GM12865 (cell line): ENCODE data around the gene LTF.

ENCODE experiments used
- DNase-seq: peaks from one replicate; pipeline ENCODE4 v3.0.0; 2010; ENCODE audit warnings: low read depth
- H3K4me3 ChIP-seq: 2 replicates; pipeline ENCODE4 v1.5.1; 2011; ENCODE audit warnings: mild to moderate bottlenecking, low read depth, low read length, control low read depth
- TF ChIP-seq, protein P1 (sequence below): IDR thresholded peaks from 2 replicates; pipeline ENCODE4 v1.5.1; 2011; ENCODE audit warnings: low read length, control low read depth, low read depth, inconsistent platforms; ENCODE audit not compliant: insufficient read depth; ENCODE audit errors: missing control alignments

LTF gene

DNA sequence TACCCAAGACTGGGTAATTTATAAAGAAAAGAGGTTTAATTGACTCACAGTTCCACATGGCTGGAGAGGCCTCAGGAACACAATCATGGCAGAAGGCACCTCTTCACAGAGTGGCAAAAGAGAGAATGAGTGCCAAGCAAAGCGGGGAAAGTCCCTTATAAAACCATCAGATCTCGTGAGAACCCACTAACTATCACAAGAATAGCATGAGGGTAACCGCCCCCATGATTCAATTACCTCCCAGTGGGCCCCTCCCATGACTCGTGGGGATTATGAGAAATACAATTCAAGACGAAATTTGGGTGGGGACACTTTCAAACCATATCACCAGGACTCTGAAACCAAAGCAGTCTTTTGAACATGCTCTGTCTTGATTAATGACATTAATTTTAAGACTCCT is 40.1 kb upstream of the LTF start:
- TF ChIP-seq, protein P1, sequence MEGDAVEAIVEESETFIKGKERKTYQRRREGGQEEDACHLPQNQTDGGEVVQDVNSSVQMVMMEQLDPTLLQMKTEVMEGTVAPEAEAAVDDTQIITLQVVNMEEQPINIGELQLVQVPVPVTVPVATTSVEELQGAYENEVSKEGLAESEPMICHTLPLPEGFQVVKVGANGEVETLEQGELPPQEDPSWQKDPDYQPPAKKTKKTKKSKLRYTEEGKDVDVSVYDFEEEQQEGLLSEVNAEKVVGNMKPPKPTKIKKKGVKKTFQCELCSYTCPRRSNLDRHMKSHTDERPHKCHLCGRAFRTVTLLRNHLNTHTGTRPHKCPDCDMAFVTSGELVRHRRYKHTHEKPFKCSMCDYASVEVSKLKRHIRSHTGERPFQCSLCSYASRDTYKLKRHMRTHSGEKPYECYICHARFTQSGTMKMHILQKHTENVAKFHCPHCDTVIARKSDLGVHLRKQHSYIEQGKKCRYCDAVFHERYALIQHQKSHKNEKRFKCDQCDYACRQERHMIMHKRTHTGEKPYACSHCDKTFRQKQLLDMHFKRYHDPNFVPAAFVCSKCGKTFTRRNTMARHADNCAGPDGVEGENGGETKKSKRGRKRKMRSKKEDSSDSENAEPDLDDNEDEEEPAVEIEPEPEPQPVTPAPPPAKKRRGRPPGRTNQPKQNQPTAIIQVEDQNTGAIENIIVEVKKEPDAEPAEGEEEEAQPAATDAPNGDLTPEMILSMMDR, result no peak
- no peak overlapping the region for H3K4me3 ChIP-seq
- DNase-seq, result peak; percentile 45

DNA sequence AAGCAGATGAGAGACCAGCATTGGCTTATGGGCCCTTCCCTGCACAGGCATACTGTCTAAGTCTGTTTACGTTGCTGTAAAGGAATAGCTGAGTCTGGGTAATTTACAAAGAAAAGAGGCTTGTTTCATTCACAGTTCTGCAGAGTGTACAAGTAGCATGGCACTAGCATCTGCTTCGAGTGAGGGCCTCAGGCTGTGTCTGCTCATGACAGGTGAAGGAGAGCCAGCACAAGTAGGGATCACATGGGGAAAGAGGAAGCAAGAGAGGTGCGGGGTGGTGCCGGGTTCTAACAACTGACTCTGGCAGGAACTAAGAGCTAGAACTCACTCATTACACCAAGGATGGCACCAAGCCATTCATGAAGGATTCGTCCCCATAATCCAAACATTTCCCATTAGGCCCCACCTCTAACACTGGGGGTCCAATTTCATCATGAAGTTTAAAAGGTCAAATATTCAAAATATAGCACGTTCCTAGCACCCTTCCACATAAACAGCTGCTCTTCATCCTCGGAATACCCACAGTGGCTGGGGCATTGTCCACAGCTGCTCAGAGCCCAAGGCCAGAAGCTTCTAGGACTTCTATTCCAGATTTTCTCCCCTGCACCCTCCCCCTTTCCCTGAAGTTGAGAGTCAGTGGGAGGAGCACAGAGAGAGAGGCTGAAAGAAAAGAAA is 38.6 kb upstream of the LTF start:
- no peak for DNase-seq
- TF ChIP-seq, protein P1, result no peak
- H3K4me3 ChIP-seq, result no peak overlapping the region

DNA sequence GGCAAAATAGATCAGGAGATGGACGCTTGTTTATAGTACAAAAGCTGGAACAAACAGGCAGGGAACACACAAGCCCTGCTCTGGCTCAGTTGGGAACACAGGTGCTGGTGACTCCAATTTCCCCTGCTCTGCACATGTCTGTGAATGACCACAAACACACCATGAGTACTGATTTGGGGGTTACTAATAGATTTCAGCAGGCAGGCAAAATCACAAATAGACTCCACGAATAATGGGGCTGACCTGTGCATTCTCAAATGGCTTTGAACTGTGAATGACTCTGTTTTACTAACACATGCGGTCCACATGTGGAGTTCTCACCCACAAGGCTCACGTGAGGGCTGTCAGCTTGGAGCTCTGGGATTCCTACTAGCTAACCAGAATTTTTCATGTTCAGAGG is 37.0 kb upstream of the LTF start:
- no peak overlapping the region for H3K4me3 ChIP-seq
- DNase-seq, result no peak
- TF ChIP-seq, protein P1, result no peak

DNA sequence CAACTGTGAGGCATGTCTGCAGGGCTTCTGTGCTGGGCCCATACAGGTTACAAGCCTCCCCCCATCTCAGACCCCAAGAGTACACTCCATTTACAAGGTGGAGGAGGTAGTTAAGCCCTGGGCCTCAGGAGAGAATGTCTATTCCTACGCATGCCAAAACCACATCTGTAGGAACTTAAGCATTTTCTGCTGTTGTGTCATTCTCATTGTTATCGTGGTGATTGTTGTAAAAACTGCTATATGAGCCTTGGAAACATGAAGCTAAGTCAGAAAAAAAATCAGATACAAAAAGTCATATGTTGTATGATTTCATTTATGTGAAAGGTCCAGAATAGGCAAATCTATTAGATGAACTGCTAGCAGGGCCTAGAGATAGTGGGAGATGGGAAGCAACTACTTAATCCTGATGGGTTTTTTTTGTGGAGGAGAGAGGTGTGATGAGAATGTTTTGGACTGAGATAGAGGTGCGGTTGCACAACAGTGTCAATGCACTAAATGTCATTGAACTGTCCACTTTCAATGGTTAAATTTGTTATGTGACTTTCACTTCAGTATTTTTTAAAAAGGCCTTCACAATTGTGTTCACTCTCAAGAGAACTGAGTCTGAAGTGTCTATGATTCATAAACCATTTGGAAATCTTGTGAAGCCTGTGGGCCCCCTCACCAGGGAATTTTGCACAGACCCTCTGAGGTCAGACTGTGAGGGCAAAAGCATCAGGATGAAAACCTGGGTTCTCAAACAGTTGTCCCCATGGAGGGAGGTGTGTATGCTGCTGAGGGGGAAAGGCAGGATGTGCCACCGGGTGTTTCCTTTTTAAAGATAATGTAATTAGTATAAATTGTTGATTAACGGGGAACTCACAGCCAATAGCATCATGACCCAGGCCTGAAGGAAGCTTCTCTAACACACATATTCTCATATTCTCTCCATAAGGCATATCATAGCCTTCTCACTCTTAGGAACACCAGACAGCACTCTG is 36.2 kb upstream of the LTF start:
- DNase-seq, result peak; percentile 24
- no peak overlapping the region for H3K4me3 ChIP-seq
- TF ChIP-seq, protein P1, result no peak

DNA sequence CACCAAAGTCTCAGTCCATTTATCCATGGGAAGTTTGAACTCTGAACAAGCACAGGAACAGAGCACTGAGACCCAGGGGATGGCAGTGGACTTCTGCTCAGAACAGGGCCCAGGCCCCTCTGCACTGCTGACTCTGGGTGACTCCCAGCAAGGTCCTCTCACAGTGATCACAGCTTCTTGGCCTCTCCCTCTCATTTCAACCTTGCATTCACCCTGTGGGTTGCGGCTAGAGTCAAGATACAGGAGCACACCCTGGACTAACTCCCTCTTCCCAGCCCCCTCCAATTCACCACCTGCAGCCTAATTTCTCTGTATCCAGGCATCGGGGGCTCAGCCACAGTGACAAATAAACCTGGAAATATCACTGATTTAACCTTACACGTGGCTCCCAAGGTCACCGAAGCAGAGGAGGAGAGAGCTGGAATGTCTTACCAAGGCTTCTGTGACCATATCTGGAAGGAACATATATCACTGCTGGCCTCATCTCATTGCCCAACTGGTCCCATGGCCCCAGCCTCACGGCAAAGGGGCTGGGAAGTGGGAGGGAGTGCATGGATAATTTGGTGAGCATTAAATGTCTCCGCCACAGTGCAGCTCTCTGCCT is 34.3 kb upstream of the LTF start:
- TF ChIP-seq, protein P1, result no peak
- no peak overlapping the region for H3K4me3 ChIP-seq

DNA sequence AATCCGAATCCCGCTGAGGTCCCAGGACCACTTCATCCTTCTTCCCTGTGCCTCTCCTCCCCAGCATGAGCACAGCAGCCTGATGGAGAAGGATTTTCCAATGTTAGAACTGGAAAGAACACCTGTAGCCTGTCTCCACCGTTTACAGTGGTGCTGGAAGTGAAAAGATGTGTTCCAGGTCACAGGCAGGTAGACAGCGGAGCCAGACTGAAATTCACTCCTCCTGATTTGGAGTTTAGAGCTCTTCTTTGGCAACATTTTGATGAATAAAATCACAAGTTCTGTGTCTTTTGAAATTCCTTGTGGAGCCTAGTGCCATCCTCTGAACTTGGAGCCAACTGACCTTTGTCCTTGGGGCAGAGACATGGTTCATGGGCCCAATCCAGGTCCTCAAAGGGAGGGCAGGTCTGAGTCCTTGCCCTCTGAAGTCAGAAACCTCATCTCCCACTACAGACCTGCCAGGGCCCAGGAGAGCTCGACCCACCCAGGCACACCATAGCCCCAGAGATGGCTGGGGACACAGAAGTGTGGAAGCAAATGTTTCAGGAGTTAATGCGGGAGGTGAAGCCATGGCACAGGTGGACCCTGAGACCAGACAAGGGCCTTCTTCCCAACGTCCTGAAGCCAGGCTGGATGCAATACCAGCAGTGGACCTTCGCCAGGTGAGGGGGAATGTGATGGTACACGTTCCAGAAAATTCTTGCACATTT is 33.0 kb upstream of the LTF start, which contains the start of gene RTP3:
Gene RTP3 (plus strand): TSS at position 421 of the 710 bp plus-strand sequence. CDS start 87 bp downstream, at position 508.
- no peak for DNase-seq
- H3K4me3 ChIP-seq, result no peak within 1 kb of the TSS
- TF ChIP-seq, protein P1, result no peak

More for the DNA sequence above, 34.3 kb upstream of the LTF start:
- DNase-seq, result no peak
